ENCODE results near the gene MICAL1. TPM values are rescaled to one million over a fixed set of nuclear protein-coding genes. Genes with fewer than 3 reads are reported as not detected.

The MICAL1 gene
- total RNA-seq, 2 experiments from 2014 or later: 69.2 to 101 TPM

DNA sequence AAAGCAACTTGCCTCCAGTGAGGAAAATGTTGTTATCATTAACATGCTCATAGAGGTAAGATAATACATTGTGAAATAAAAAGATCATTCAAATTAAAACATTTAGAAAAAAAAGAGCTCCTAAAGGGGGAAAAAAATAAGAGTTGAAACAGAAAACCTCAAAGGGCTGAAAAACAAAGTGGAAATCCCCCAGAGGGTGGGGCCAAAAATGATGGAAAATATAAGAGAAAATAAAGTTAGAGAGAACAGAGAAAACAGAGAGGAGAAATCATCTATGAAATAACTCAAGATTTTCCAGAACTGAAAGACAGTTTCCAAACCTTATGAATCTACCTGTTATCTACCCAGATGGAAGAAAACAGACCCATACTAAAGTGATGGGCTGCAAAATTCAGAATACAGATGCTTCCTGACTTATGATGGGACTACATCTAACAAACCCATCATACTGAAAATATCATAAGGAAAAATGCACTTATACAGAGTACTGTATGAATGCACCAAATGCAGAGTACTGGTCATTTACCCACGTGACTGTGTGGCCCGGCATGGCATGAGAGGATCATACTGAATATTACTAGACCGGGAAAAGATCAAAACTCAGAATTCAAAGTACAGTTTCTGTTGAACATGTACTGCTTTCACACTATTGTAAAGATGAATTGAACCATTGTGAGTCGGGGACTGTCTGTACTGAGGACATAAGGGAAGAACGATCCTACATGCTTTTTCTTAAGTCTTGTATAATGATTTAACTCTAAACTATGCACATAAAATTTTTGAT is 23.5 kb upstream of the MICAL1 start:
- POLR2A ChIA-PET: interaction anchor here (0.6 to 2.3 kb wide), 9 partner anchors 10 to 737 kb away, joined by 3 to 19 read pairs (median 5); no protein-coding TSS in a partner anchor
- H3K36me3 ChIP-seq (ENCODE audit: insufficient read depth, low read length): peaks cover 80% of the 10 kb centered on the region
- H3K9me2 ChIP-seq (ENCODE audit: insufficient read depth, low read length): no peaks in the 10 kb centered on the region
- H3K4me3 ChIP-seq (ENCODE audit: low read depth, low read length, poor library complexity, severe bottlenecking): peak overlapping the region; percentile 96
- CTCF ChIA-PET (ENCODE audit: unreplicated experiment): interaction anchor here (1.1 kb wide), 1 partner anchor 16 kb away, joined by 3 read pairs; no protein-coding TSS in a partner anchor
- peaks cover 44% of the 10 kb centered on the region for H4K20me1 ChIP-seq (ENCODE audit: insufficient read depth, low read length)
- TF ChIP-seq, protein P1, sequence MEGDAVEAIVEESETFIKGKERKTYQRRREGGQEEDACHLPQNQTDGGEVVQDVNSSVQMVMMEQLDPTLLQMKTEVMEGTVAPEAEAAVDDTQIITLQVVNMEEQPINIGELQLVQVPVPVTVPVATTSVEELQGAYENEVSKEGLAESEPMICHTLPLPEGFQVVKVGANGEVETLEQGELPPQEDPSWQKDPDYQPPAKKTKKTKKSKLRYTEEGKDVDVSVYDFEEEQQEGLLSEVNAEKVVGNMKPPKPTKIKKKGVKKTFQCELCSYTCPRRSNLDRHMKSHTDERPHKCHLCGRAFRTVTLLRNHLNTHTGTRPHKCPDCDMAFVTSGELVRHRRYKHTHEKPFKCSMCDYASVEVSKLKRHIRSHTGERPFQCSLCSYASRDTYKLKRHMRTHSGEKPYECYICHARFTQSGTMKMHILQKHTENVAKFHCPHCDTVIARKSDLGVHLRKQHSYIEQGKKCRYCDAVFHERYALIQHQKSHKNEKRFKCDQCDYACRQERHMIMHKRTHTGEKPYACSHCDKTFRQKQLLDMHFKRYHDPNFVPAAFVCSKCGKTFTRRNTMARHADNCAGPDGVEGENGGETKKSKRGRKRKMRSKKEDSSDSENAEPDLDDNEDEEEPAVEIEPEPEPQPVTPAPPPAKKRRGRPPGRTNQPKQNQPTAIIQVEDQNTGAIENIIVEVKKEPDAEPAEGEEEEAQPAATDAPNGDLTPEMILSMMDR (conservative IDR thresholded peaks at IDR 0.05; ENCODE audit: low read length): no peak
- TF ChIP-seq EZH2phosphoT487 (IDR thresholded peaks at IDR 0.05; ENCODE audit: borderline replicate concordance, low read depth, low read length): no peak
- peak overlapping the region; percentile 70 for H3K4me2 ChIP-seq (ENCODE audit: low read length)
- intact Hi-C loops (cut with micrococcal nuclease; ENCODE audit: unreplicated experiment): no loop called here
- peaks cover 69% of the 10 kb centered on the region for H3K4me1 ChIP-seq (ENCODE audit: insufficient read depth, low read length, poor library complexity, severe bottlenecking)
- no TSS peak for BruUV-seq (replicated peaks)
- H2AFZ ChIP-seq (ENCODE audit: low read length): no peak overlapping the region
- no peak for DNase-seq (ENCODE audit: low spot score)
- no peaks in the 10 kb centered on the region for H3K9me3 ChIP-seq (ENCODE audit: low read length)
- no peak overlapping the region for H3K27ac ChIP-seq (ENCODE audit: low read depth, low read length, poor library complexity, severe bottlenecking)
- peaks cover 83% of the 10 kb centered on the region for H3K79me2 ChIP-seq (ENCODE audit: insufficient read depth, low read depth, low read length)

DNA sequence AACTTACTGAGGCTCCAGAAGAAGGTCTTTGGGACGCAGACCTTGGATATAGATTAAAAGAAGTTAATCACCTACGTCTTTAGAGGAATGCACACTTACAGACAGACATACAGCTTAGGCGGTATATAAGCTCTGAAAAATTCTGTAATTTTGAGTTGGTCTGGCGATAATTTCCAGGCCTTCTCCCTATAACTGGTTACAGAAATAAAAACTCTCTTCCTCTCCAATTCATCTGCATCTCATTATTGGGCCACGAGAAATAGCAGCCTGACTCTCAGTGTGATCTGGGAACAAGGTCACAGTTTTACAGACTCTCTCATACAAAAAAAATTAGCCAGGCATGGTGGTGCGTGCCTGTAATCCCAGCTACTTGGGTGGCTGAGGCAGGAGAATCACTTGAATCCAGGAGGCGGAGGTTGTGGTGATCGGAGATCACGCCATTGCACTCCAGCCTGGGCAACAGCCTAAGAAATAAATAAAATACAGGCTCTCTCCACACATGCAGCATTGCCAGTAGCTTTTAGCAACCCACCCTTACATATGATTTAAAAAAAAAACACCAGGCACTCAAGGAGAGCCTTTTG is 22.7 kb upstream of the MICAL1 start:
- DNase-seq (ENCODE audit: low spot score): no peak
- intact Hi-C loops (cut with micrococcal nuclease; ENCODE audit: unreplicated experiment): no loop called here
- H3K36me3 ChIP-seq (ENCODE audit: insufficient read depth, low read length): peaks cover 87% of the 10 kb centered on the region
- no peaks in the 10 kb centered on the region for H3K9me3 ChIP-seq (ENCODE audit: low read length)
- H3K27ac ChIP-seq (ENCODE audit: low read depth, low read length, poor library complexity, severe bottlenecking): no peak overlapping the region
- CTCF ChIA-PET (ENCODE audit: unreplicated experiment): interaction anchor here (1.1 kb wide), 1 partner anchor 15 kb away, joined by 3 read pairs; no protein-coding TSS in a partner anchor
- peaks cover 47% of the 10 kb centered on the region for H4K20me1 ChIP-seq (ENCODE audit: insufficient read depth, low read length)
- no peaks in the 10 kb centered on the region for H3K9me2 ChIP-seq (ENCODE audit: insufficient read depth, low read length)
- H3K4me2 ChIP-seq (ENCODE audit: low read length): peak overlapping the region; percentile 70
- no peak overlapping the region for H2AFZ ChIP-seq (ENCODE audit: low read length)
- POLR2A ChIA-PET: interaction anchor here (0.6 to 1.9 kb wide), 5 partner anchors 9 to 736 kb away, joined by 3 to 11 read pairs (median 8); no protein-coding TSS in a partner anchor
- BruUV-seq (replicated peaks): no TSS peak
- H3K4me1 ChIP-seq (ENCODE audit: insufficient read depth, low read length, poor library complexity, severe bottlenecking): peaks cover 68% of the 10 kb centered on the region
- TF ChIP-seq, protein P1 (conservative IDR thresholded peaks at IDR 0.05; ENCODE audit: low read length): no peak
- TF ChIP-seq EZH2phosphoT487 (IDR thresholded peaks at IDR 0.05; ENCODE audit: borderline replicate concordance, low read depth, low read length): no peak
- peaks cover 89% of the 10 kb centered on the region for H3K79me2 ChIP-seq (ENCODE audit: insufficient read depth, low read depth, low read length)
- peak overlapping the region; percentile 96 for H3K4me3 ChIP-seq (ENCODE audit: low read depth, low read length, poor library complexity, severe bottlenecking)
